Measurements from ENCODE around the gene TENT4A.

Gene TENT4A

GRCh38 chr5:6717247-6717646 is 4.0 kb downstream of the TENT4A start:
- DNase-seq (ENCODE audit: low read depth, low spot score), result no peak

- DNase-seq (ENCODE audit: low read depth, low spot score), result no peak
Observed at GRCh38 chr5:6717687-6718086, 4.5 kb downstream of the TENT4A start.

GRCh38 chr5:6718161-6718681 is 5.0 kb downstream of the TENT4A start:
- no peak for DNase-seq (ENCODE audit: low read depth, low spot score)

- DNase-seq (ENCODE audit: low read depth, low spot score), result no peak
Observed at GRCh38 chr5:6718718-6719117, 5.5 kb downstream of the TENT4A start.

- DNase-seq (ENCODE audit: low read depth, low spot score), result no peak
Observed at GRCh38 chr5:6719417-6719816, 6.2 kb downstream of the TENT4A start.

GRCh38 chr5:6719896-6720560 is 6.8 kb downstream of the TENT4A start:
- DNase-seq (ENCODE audit: low read depth, low spot score), result no peak

- DNase-seq (ENCODE audit: low read depth, low spot score), result no peak
Observed at GRCh38 chr5:6720561-6720921, 7.3 kb downstream of the TENT4A start.

GRCh38 chr5:6721442-6721841 is 8.2 kb downstream of the TENT4A start:
- no peak for DNase-seq (ENCODE audit: low read depth, low spot score)

GRCh38 chr5:6722015-6722414 is 8.8 kb downstream of the TENT4A start:
- no peak for DNase-seq (ENCODE audit: low read depth, low spot score)

- no peak for DNase-seq (ENCODE audit: low read depth, low spot score)
Observed at GRCh38 chr5:6723122-6723815, 10.0 kb downstream of the TENT4A start.

- no peak for DNase-seq (ENCODE audit: low read depth, low spot score)
Observed at GRCh38 chr5:6723816-6724300, 10.6 kb downstream of the TENT4A start.

GRCh38 chr5:6724321-6724929 is 11.2 kb downstream of the TENT4A start:
- DNase-seq (ENCODE audit: low read depth, low spot score), result no peak

GRCh38 chr5:6725421-6725820 is 12.2 kb downstream of the TENT4A start:
- no peak for DNase-seq (ENCODE audit: low read depth, low spot score)

GRCh38 chr5:6726006-6726405 is 12.8 kb downstream of the TENT4A start:
- no peak for DNase-seq (ENCODE audit: low read depth, low spot score)

- DNase-seq (ENCODE audit: low read depth, low spot score), result no peak
Observed at GRCh38 chr5:6727231-6727630, 14.0 kb downstream of the TENT4A start.

GRCh38 chr5:6728011-6728794 is 15.0 kb downstream of the TENT4A start:
- no peak for DNase-seq (ENCODE audit: low read depth, low spot score)

GRCh38 chr5:6728795-6729183 is 15.6 kb downstream of the TENT4A start:
- no peak for DNase-seq (ENCODE audit: low read depth, low spot score)

- DNase-seq (ENCODE audit: low read depth, low spot score), result no peak
Observed at GRCh38 chr5:6729386-6730310, 16.4 kb downstream of the TENT4A start.

- no peak for DNase-seq (ENCODE audit: low read depth, low spot score)
Observed at GRCh38 chr5:6730407-6730806, 17.2 kb downstream of the TENT4A start.

- DNase-seq (ENCODE audit: low read depth, low spot score), result no peak
Observed at GRCh38 chr5:6730807-6731206, 17.6 kb downstream of the TENT4A start.
